Lower lobe of right lung (tissue), 2 donors: Measurements from ENCODE around the gene OR8G5. TPM values are rescaled to one million over a fixed set of nuclear protein-coding genes. Genes with fewer than 3 reads are reported as not detected.

ENCODE experiments used
- ATAC-seq, 2 donors: fragments of 200-7000 bp; cut with Tn5 transposase; one replicate each; pipeline ENCODE4 v1.9.1; 2020 to 2022; ENCODE audit warnings: mild to moderate bottlenecking in 2 of 2, moderate library complexity in 2 of 2
- DNase-seq: peaks from one replicate; pipeline ENCODE4 v3.0.0-alpha.2; 2020
- H3K27ac ChIP-seq: fragments of 200-600 bp; one replicate; pipeline ENCODE4 v1.8.0; 2022
- H3K27me3 ChIP-seq: fragments of 200-600 bp; one replicate; pipeline ENCODE4 v1.8.0; 2022; ENCODE audit warnings: low read depth
- H3K36me3 ChIP-seq: fragments of 200-600 bp; one replicate; pipeline ENCODE4 v1.8.0; 2022; ENCODE audit warnings: mild to moderate bottlenecking
- H3K4me1 ChIP-seq: fragments of 200-600 bp; one replicate; pipeline ENCODE4 v1.8.0; 2022
- H3K4me3 ChIP-seq: fragments of 200-600 bp; one replicate; pipeline ENCODE4 v1.8.0; 2022; ENCODE audit warnings: mild to moderate bottlenecking
- H3K9me3 ChIP-seq: fragments of 200-600 bp; one replicate; pipeline ENCODE4 v1.8.0; 2022
- intact Hi-C: fragments of 100-400 bp; cut with DNase I; formaldehyde crosslinking; loops from one replicate; pipeline ENCODE4 v1.11.0; 2022
- total RNA-seq: library from RNA; stranded (reverse); fragmentation: NEBNext Ultra II Directional; extraction: Animal tissue kit (Norgen Biotek cat#: 25700); gene quantifications from one replicate; pipeline ENCODE4 v1.2.1, GENCODE V29; 2021
- TF ChIP-seq, protein P1 (sequence below): fragments of 200-600 bp; IDR thresholded peaks from one replicate; pipeline ENCODE4 v1.8.0; 2022; ENCODE audit warnings: antibody characterized with exemption, mild to moderate bottlenecking
- donor health status: DM: no; HTN: yes; CAD: no; lungs with severe emphysema.

OR8G5 gene
- total RNA-seq, 1 donor from 2014 or later: 0.35 TPM

GRCh38 chr11:124296016-124296415 lies 39.8 kb downstream of the OR8G5 start:
- DNase-seq (no peak), ATAC-seq (no peak)
- H3K27ac ChIP-seq: no peak overlapping the region
- no peaks in the 10 kb centered on the region for H3K4me1 ChIP-seq
- no peak overlapping the region for H3K4me3 ChIP-seq
- no peaks in the 10 kb centered on the region for H3K27me3 ChIP-seq
- intact Hi-C loops: no loop called here
- TF ChIP-seq, protein P1, sequence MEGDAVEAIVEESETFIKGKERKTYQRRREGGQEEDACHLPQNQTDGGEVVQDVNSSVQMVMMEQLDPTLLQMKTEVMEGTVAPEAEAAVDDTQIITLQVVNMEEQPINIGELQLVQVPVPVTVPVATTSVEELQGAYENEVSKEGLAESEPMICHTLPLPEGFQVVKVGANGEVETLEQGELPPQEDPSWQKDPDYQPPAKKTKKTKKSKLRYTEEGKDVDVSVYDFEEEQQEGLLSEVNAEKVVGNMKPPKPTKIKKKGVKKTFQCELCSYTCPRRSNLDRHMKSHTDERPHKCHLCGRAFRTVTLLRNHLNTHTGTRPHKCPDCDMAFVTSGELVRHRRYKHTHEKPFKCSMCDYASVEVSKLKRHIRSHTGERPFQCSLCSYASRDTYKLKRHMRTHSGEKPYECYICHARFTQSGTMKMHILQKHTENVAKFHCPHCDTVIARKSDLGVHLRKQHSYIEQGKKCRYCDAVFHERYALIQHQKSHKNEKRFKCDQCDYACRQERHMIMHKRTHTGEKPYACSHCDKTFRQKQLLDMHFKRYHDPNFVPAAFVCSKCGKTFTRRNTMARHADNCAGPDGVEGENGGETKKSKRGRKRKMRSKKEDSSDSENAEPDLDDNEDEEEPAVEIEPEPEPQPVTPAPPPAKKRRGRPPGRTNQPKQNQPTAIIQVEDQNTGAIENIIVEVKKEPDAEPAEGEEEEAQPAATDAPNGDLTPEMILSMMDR: no peak
- H3K9me3 ChIP-seq: no peaks in the 10 kb centered on the region
- H3K36me3 ChIP-seq: no peaks in the 10 kb centered on the region

- DNase-seq: no peak
- ATAC-seq: no peak
- Histone ChIP-seq H3K27me3 (no peaks in the 10 kb centered on the region), H3K4me3 (no peak overlapping the region), H3K9me3 (no peaks in the 10 kb centered on the region), H3K27ac (no peak overlapping the region), H3K36me3 (no peaks in the 10 kb centered on the region), H3K4me1 (peaks cover 7% of the 10 kb centered on the region)
- TF ChIP-seq, protein P1: no peak
- intact Hi-C loops: no loop called here
Measured at GRCh38 chr11:124297921-124298320, 41.7 kb downstream of the OR8G5 start.

- ATAC-seq (peak in 1 of 2 donors; percentile 43), DNase-seq (no peak)
- Histone ChIP-seq H3K27me3 (no peaks in the 10 kb centered on the region), H3K4me3 (no peak overlapping the region), H3K27ac (no peak overlapping the region), H3K9me3 (no peaks in the 10 kb centered on the region), H3K4me1 (peaks cover 7% of the 10 kb centered on the region), H3K36me3 (no peaks in the 10 kb centered on the region)
- TF ChIP-seq, protein P1: no peak
- intact Hi-C loops: no loop called here
Measured at GRCh38 chr11:124301548-124301947, 45.4 kb downstream of the OR8G5 start.

GRCh38 chr11:124302347-124303125 lies 46.4 kb downstream of the OR8G5 start:
- ATAC-seq: no peak
- TF ChIP-seq, protein P1: no peak
- DNase-seq: no peak
- no peaks in the 10 kb centered on the region for H3K36me3 ChIP-seq
- H3K4me1 ChIP-seq: peaks cover 7% of the 10 kb centered on the region
- intact Hi-C loops: no loop called here
- H3K27ac ChIP-seq: no peak overlapping the region
- no peaks in the 10 kb centered on the region for H3K9me3 ChIP-seq
- no peak overlapping the region for H3K4me3 ChIP-seq
- H3K27me3 ChIP-seq: no peaks in the 10 kb centered on the region

DNA sequence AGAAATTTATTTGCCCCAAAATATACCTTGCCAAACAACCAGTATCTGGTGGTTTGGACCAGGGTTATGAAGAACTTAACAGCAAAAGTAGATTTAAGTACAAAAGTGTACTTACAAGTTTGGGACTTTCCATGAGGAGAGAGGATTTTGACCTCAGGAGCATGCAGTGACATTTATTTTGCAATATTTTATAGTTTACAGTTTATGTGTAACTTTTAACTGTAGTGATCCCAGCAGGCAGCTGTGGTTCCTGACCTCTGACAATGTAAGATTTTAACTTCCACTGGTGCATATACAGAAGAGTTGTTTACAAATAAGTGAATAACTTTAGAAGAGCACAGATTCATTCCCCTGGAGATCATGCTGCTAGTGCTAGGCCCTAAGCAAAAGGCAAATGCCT lies 50.9 kb downstream of the OR8G5 start:
- no peaks in the 10 kb centered on the region for H3K36me3 ChIP-seq
- no peak for DNase-seq
- no peak overlapping the region for H3K27ac ChIP-seq
- H3K4me3 ChIP-seq: no peak overlapping the region
- TF ChIP-seq, protein P1: no peak
- no peaks in the 10 kb centered on the region for H3K9me3 ChIP-seq
- intact Hi-C loops: no loop called here
- no peaks in the 10 kb centered on the region for H3K27me3 ChIP-seq
- ATAC-seq: no peak
- H3K4me1 ChIP-seq: peaks cover under 1% of the 10 kb centered on the region
